GM12865 (cell line): ENCODE results near the gene PTK7.
"Not testable (repeated sequence)": the region's sequence is repeated elsewhere in the genome, so short reads cannot be mapped to it uniquely, and the experiment has no call there.

Experiments
- DNase-seq: peaks from one replicate; pipeline ENCODE4 v3.0.0; 2010; ENCODE audit warnings: low read depth
- H3K4me3 ChIP-seq: 2 replicates; pipeline ENCODE4 v1.5.1; 2011; ENCODE audit warnings: mild to moderate bottlenecking, low read depth, low read length, control low read depth
- CTCF ChIP-seq: IDR thresholded peaks from 2 replicates; pipeline ENCODE4 v1.5.1; 2011; ENCODE audit warnings: low read length, control low read depth, low read depth, inconsistent platforms; ENCODE audit not compliant: insufficient read depth; ENCODE audit errors: missing control alignments

The PTK7 gene

GRCh38 chr6:43103253-43103876, 27.3 kb downstream of the PTK7 start:
- no peak for DNase-seq
- no peak for TF ChIP-seq CTCF
- no peak overlapping the region for H3K4me3 ChIP-seq

- no peak for DNase-seq
- no peak for TF ChIP-seq CTCF
- no peak overlapping the region for H3K4me3 ChIP-seq
Observed at GRCh38 chr6:43105538-43106222, 29.6 kb downstream of the PTK7 start.

GRCh38 chr6:43107344-43108062, 31.4 kb downstream of the PTK7 start:
- no peak for TF ChIP-seq CTCF
- DNase-seq = no peak

DNA sequence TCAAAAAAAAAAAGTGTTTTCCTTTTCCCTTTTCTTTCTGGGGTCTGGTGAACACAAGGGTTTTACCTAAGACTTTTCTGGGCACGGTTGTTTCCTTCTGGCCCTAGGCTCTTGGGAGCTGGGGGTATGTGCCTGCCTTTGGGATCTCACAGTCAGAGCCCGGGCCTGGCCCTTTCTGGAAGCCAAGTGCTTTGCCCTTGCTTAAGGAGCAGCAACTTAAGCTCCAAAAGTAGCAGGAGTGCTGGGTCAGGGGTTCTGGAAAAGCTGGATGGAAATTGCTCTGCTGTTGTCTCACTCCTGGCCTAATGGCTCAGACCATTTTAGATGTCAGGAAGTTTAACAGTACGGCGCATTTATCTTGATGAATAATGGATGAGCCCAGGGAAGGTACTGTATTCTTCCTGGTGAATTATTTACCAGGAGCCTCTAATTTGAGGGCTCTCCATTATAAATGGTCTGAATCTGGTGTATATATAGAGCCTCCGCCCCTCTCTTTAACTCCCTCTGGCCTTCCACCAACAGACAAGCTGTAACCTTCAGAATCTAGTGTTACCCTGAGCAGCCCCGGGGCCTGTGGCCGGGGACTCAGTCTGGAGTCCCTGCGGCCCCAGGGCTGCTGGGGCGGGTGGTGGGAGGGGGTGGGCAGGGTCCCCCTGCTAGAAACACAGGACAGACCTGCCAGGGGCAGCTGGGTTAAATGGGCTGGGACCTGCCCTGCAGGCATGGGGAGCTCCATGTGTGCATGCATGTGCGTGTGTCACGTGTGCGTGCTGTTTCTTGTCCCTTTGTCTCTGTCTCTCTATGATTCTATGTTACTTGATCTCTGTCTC, 37.5 kb downstream of the PTK7 start:
- H3K4me3 ChIP-seq = no peak overlapping the region
- TF ChIP-seq CTCF = no peak

More at GRCh38 chr6:43107344-43108062, 31.4 kb downstream of the PTK7 start:
- no peak overlapping the region for H3K4me3 ChIP-seq

DNA sequence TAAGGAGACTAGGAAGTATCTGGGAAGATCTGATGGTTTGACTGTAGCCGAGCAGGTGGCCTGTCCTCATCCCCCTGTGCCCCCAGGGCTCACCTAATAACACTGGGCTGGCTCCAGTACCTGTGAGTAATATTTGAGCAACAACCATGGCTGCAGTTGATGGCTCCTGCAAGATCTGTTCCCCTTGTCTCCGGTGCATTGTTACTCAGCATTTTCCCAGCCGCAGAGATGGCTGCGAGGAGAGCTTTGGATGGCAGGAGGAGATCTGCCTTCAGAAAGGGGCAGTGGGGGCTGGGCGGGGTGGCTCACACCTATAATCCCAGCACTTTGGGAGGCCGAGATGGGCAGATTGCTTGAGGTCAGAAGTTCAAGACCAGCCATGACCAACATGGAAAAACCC, 39.3 kb downstream of the PTK7 start:
- no peak for TF ChIP-seq CTCF
- no peak overlapping the region for H3K4me3 ChIP-seq
- DNase-seq = no peak

More for the DNA sequence above, 37.5 kb downstream of the PTK7 start:
- no peak for DNase-seq

DNA sequence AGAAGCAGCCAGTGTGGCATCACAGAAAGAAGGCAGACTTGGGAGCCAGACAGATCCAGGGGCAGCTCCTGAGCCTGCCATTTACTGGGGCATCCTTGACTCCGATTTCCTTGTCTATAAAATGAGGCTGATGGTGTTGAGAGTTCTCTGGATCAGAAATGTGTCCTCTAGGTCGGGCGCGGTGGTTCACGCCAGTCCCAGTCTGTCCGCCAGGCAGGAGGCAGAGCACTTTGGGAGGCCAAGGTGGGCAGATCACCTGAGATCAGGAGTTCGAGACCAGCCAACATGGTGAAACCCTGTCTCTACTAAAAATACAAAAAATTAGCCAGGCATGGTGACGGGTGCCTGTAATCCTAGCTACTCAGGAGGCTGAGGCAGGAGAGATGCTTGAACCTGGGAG, 41.4 kb downstream of the PTK7 start:
- not testable (repeated sequence) for H3K4me3 ChIP-seq, DNase-seq

- DNase-seq = no peak
- H3K4me3 ChIP-seq = no peak overlapping the region
- TF ChIP-seq CTCF = no peak
Observed at GRCh38 chr6:43119482-43119881, 43.4 kb downstream of the PTK7 start.
